ENCODE data around the gene CCL23. TPM values are rescaled to one million over a fixed set of nuclear protein-coding genes. Genes with fewer than 3 reads are reported as not detected.

CCL23 gene
- total RNA-seq, 1 donor = not detected

- Histone ChIP-seq H3K4me3 (ENCODE audit: insufficient read depth, low read length) (no peak overlapping the region), H3K79me2 (ENCODE audit: insufficient read depth, low read length) (no peaks in the 10 kb centered on the region)
Observed at GRCh38 chr17:36049643-36050042, 31.9 kb upstream of the CCL23 start.

GRCh38 chr17:36048066-36048465 is 30.3 kb upstream of the CCL23 start:
- no peak for DNase-seq (ENCODE audit: insufficient read length, low spot score, missing footprints)
- Histone ChIP-seq H2AFZ (ENCODE audit: low read length) (no peak overlapping the region), H3K79me2 (ENCODE audit: insufficient read depth, low read length) (no peaks in the 10 kb centered on the region), H3K36me3 (ENCODE audit: insufficient read depth, low read length) (no peaks in the 10 kb centered on the region), H3K4me2 (ENCODE audit: insufficient read depth, low read length) (no peak overlapping the region), H3K9me3 (ENCODE audit: low read depth, low read length) (no peaks in the 10 kb centered on the region), H3K27ac (ENCODE audit: low read depth, low read length) (no peak overlapping the region), H4K20me1 (ENCODE audit: insufficient read depth, low read length) (no peaks in the 10 kb centered on the region), H3K4me3 (ENCODE audit: insufficient read depth, low read length) (no peak overlapping the region), H3K4me1 (ENCODE audit: insufficient read depth, low read length) (no peaks in the 10 kb centered on the region), H3K27me3 (ENCODE audit: insufficient read depth, low read length) (no peaks in the 10 kb centered on the region)
- no peak for TF ChIP-seq CTCF (IDR thresholded peaks at IDR 0.05; ENCODE audit: extremely low read depth, low read depth, low read length)

More at GRCh38 chr17:36049643-36050042, 31.9 kb upstream of the CCL23 start:
- Histone ChIP-seq H3K9me3 (ENCODE audit: low read depth, low read length) (no peaks in the 10 kb centered on the region), H2AFZ (ENCODE audit: low read length) (no peak overlapping the region), H4K20me1 (ENCODE audit: insufficient read depth, low read length) (no peaks in the 10 kb centered on the region), H3K4me1 (ENCODE audit: insufficient read depth, low read length) (no peaks in the 10 kb centered on the region), H3K27me3 (ENCODE audit: insufficient read depth, low read length) (no peaks in the 10 kb centered on the region), H3K4me2 (ENCODE audit: insufficient read depth, low read length) (no peak overlapping the region), H3K27ac (ENCODE audit: low read depth, low read length) (no peak overlapping the region), H3K36me3 (ENCODE audit: insufficient read depth, low read length) (no peaks in the 10 kb centered on the region)
- no peak for TF ChIP-seq CTCF (IDR thresholded peaks at IDR 0.05; ENCODE audit: extremely low read depth, low read depth, low read length)
- no peak for DNase-seq (ENCODE audit: insufficient read length, low spot score, missing footprints)

GRCh38 chr17:36036235-36036634 is 18.5 kb upstream of the CCL23 start:
- H3K36me3 ChIP-seq (ENCODE audit: insufficient read depth, low read length) = no peaks in the 10 kb centered on the region
- H3K4me3 ChIP-seq (ENCODE audit: insufficient read depth, low read length) = no peak overlapping the region

GRCh38 chr17:36034127-36034526 is 16.4 kb upstream of the CCL23 start:
- Histone ChIP-seq H3K36me3 (ENCODE audit: insufficient read depth, low read length) (no peaks in the 10 kb centered on the region), H3K4me3 (ENCODE audit: insufficient read depth, low read length) (no peak overlapping the region), H4K20me1 (ENCODE audit: insufficient read depth, low read length) (no peaks in the 10 kb centered on the region), H3K27ac (ENCODE audit: low read depth, low read length) (no peak overlapping the region), H2AFZ (ENCODE audit: low read length) (no peak overlapping the region), H3K79me2 (ENCODE audit: insufficient read depth, low read length) (no peaks in the 10 kb centered on the region), H3K9me3 (ENCODE audit: low read depth, low read length) (no peaks in the 10 kb centered on the region), H3K4me1 (ENCODE audit: insufficient read depth, low read length) (no peaks in the 10 kb centered on the region), H3K27me3 (ENCODE audit: insufficient read depth, low read length) (peaks cover 4% of the 10 kb centered on the region), H3K4me2 (ENCODE audit: insufficient read depth, low read length) (no peak overlapping the region)
- no peak for DNase-seq (ENCODE audit: insufficient read length, low spot score, missing footprints)
- no peak for TF ChIP-seq CTCF (IDR thresholded peaks at IDR 0.05; ENCODE audit: extremely low read depth, low read depth, low read length)

More at GRCh38 chr17:36036235-36036634, 18.5 kb upstream of the CCL23 start:
- Histone ChIP-seq H2AFZ (ENCODE audit: low read length) (no peak overlapping the region), H3K9me3 (ENCODE audit: low read depth, low read length) (no peaks in the 10 kb centered on the region), H3K4me1 (ENCODE audit: insufficient read depth, low read length) (no peaks in the 10 kb centered on the region), H3K27ac (ENCODE audit: low read depth, low read length) (no peak overlapping the region), H4K20me1 (ENCODE audit: insufficient read depth, low read length) (no peaks in the 10 kb centered on the region), H3K79me2 (ENCODE audit: insufficient read depth, low read length) (no peaks in the 10 kb centered on the region), H3K27me3 (ENCODE audit: insufficient read depth, low read length) (peaks cover 4% of the 10 kb centered on the region), H3K4me2 (ENCODE audit: insufficient read depth, low read length) (no peak overlapping the region)
- no peak for DNase-seq (ENCODE audit: insufficient read length, low spot score, missing footprints)
- TF ChIP-seq CTCF (IDR thresholded peaks at IDR 0.05; ENCODE audit: extremely low read depth, low read depth, low read length) = no peak

Data from osteoblast (primary cell).